Osteocyte (in vitro differentiated cells): Measurements from ENCODE around the gene ACP4. TPM values are rescaled to one million over a fixed set of nuclear protein-coding genes. Genes with fewer than 3 reads are reported as not detected.
"Not testable (repeated sequence)": the region's sequence is repeated elsewhere in the genome, so short reads cannot be mapped to it uniquely, and the experiment has no call there.

Source experiments
- DNase-seq: peaks from one replicate; pipeline ENCODE4 v3.0.0; 2021; ENCODE audit warnings: mixed read lengths; ENCODE audit not compliant: unreplicated experiment; ENCODE audit errors: extremely low spot score
- H3K27ac Mint-ChIP-seq: one replicate; pipeline ENCODE4 v1.8.0; 2021; ENCODE audit warnings: mild to moderate bottlenecking, mixed read lengths; ENCODE audit not compliant: unreplicated experiment
- H3K27me3 Mint-ChIP-seq: one replicate; pipeline ENCODE4 v1.8.0; 2021; ENCODE audit warnings: mixed read lengths; ENCODE audit not compliant: unreplicated experiment
- H3K36me3 Mint-ChIP-seq: one replicate; pipeline ENCODE4 v1.8.0; 2021; ENCODE audit warnings: mixed read lengths; ENCODE audit not compliant: unreplicated experiment
- H3K4me1 Mint-ChIP-seq: one replicate; pipeline ENCODE4 v1.8.0; 2021; ENCODE audit warnings: mixed read lengths; ENCODE audit not compliant: unreplicated experiment
- H3K4me3 Mint-ChIP-seq: one replicate; pipeline ENCODE4 v1.8.0; 2021; ENCODE audit warnings: mild to moderate bottlenecking, moderate library complexity, mixed read lengths; ENCODE audit not compliant: unreplicated experiment
- H3K9me3 Mint-ChIP-seq: one replicate; pipeline ENCODE4 v1.8.0; 2021; ENCODE audit warnings: mixed read lengths; ENCODE audit not compliant: unreplicated experiment
- total RNA-seq: library from RNA; stranded (reverse); gene quantifications from 2 replicates; pipeline ENCODE4 v1.2.1, GENCODE V29; 2021
- TF ChIP-seq, protein P1 (sequence below): fragments of 200-600 bp; sonication (generic); IDR thresholded peaks from 2 replicates; pipeline ENCODE4 v1.5.0; 2021; ENCODE audit warnings: antibody characterized with exemption, mild to moderate bottlenecking, moderate library complexity

The ACP4 gene
- total RNA-seq, 1 donor from 2014 or later, result not detected

DNA sequence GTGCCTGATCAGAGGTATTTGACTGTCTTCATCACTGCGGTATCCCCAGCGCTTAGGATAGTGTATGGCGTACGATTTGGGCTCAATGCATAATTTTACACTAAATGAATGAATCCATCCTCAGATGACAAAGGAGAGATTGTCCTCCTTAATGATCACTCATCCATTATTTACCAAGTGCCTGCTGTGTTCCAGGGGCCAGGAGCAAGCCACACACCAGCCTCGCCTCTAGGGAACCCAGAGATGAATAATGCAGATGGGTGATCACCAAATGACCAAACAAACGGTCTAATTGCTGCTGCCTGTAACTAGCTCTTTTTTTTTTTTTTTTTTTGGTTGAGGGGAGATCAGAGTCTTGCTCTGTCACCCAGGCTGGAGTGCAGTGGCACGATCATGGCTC lies 25.8 kb upstream of the ACP4 start:
- Mint-ChIP-seq H3K36me3 (no peaks in the 10 kb centered on the region), H3K4me3 (no peak overlapping the region), H3K9me3 (no peaks in the 10 kb centered on the region), H3K4me1 (no peaks in the 10 kb centered on the region), H3K27me3 (peaks cover 2% of the 10 kb centered on the region), H3K27ac (no peak overlapping the region)
- TF ChIP-seq, protein P1, sequence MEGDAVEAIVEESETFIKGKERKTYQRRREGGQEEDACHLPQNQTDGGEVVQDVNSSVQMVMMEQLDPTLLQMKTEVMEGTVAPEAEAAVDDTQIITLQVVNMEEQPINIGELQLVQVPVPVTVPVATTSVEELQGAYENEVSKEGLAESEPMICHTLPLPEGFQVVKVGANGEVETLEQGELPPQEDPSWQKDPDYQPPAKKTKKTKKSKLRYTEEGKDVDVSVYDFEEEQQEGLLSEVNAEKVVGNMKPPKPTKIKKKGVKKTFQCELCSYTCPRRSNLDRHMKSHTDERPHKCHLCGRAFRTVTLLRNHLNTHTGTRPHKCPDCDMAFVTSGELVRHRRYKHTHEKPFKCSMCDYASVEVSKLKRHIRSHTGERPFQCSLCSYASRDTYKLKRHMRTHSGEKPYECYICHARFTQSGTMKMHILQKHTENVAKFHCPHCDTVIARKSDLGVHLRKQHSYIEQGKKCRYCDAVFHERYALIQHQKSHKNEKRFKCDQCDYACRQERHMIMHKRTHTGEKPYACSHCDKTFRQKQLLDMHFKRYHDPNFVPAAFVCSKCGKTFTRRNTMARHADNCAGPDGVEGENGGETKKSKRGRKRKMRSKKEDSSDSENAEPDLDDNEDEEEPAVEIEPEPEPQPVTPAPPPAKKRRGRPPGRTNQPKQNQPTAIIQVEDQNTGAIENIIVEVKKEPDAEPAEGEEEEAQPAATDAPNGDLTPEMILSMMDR, result no peak
- DNase-seq, result no peak

DNA sequence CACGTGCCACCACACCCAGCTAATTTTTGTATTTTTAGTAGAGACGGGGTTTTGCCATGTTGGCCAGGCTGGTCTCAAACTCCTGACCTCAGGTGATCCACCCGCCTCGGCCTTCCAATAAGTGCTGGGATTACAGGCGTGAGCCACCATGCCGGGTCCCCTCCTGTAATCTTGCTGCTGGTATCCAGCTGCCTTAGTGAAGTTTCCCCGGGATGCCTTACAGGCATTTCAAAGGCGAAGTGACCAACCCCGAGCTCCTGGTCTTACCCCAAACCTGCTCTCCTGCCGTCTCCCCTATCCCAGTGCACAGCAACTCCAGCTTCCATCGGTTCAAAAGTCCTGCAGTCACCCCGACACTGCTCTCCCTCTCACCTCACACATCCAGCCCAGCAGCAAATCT lies 23.5 kb upstream of the ACP4 start:
- H3K4me1 Mint-ChIP-seq, H3K4me3 Mint-ChIP-seq: not testable (repeated sequence)

DNA sequence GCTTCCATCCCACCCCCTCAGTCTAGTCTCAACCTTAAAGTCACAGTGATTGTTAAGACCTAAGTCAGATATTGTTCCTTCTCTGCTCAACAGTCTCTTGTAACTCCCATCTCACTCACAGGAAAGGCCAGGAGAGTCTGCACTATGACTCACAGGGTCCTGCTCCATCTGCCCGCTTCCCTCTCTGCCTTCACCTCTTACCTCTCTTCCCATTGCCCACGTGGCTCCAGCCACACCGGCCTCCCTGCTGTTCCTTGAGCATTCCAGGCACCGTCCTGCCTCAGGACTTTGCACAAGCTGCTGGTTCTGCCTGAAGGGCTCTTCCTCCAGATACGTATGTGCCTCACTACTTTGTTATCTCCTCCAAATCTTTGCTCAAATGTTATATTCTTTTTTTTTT lies 23.0 kb upstream of the ACP4 start:
- not testable (repeated sequence) for DNase-seq, H3K9me3 Mint-ChIP-seq, H3K27ac Mint-ChIP-seq, H3K36me3 Mint-ChIP-seq, H3K4me3 Mint-ChIP-seq, H3K4me1 Mint-ChIP-seq, H3K27me3 Mint-ChIP-seq

More for the DNA sequence above, 23.5 kb upstream of the ACP4 start:
- H3K27ac Mint-ChIP-seq, H3K27me3 Mint-ChIP-seq, DNase-seq, H3K9me3 Mint-ChIP-seq, H3K36me3 Mint-ChIP-seq: not testable (repeated sequence)

DNA sequence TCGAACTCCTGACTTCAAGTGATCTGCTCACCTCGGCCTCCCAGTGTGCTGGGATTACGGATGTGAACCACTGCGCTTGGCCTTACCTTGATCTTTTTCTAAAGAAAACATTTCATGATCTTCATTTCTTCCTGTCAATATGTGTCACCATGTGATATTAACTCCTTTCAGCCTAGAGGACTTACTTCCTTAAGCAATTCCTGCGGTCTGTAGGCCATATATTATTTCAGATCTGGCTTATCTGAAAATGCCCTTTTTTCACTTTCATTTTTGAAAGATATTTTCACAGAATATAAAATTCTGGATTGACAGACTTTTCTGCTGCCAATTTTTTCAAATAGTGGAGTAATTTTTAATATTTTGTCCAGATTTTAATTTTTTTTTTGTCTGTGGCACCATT lies 21.9 kb upstream of the ACP4 start:
- no peaks in the 10 kb centered on the region for H3K4me1 Mint-ChIP-seq
- TF ChIP-seq, protein P1, result no peak
- no peak overlapping the region for H3K27ac Mint-ChIP-seq
- H3K4me3 Mint-ChIP-seq, result no peak overlapping the region
- H3K9me3 Mint-ChIP-seq, result no peaks in the 10 kb centered on the region
- DNase-seq, result no peak
- H3K27me3 Mint-ChIP-seq, result peaks cover 2% of the 10 kb centered on the region
- H3K36me3 Mint-ChIP-seq, result no peaks in the 10 kb centered on the region

- H3K27me3 Mint-ChIP-seq, H3K27ac Mint-ChIP-seq, DNase-seq, H3K9me3 Mint-ChIP-seq, H3K4me1 Mint-ChIP-seq, H3K36me3 Mint-ChIP-seq, H3K4me3 Mint-ChIP-seq: not testable (repeated sequence)
These were observed 20.1 kb upstream of the ACP4 start, which contains the start of gene GPR32 for GRCh38 chr19:50770164-50770563. GPR32 (plus strand) TSS chr19:50770464; CDS start chr19:50770601, 137 bp downstream.

DNA sequence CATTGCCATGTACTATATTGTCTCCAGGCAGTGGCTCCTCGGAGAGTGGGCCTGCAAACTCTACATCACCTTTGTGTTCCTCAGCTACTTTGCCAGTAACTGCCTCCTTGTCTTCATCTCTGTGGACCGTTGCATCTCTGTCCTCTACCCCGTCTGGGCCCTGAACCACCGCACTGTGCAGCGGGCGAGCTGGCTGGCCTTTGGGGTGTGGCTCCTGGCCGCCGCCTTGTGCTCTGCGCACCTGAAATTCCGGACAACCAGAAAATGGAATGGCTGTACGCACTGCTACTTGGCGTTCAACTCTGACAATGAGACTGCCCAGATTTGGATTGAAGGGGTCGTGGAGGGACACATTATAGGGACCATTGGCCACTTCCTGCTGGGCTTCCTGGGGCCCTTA lies 19.3 kb upstream of the ACP4 start:
- H3K36me3 Mint-ChIP-seq, result no peaks in the 10 kb centered on the region
- H3K4me1 Mint-ChIP-seq, result no peaks in the 10 kb centered on the region
- H3K27ac Mint-ChIP-seq, result no peak overlapping the region
- DNase-seq, result no peak
- TF ChIP-seq, protein P1, result no peak
- no peaks in the 10 kb centered on the region for H3K9me3 Mint-ChIP-seq
- H3K4me3 Mint-ChIP-seq, result no peak overlapping the region
- H3K27me3 Mint-ChIP-seq, result no peaks in the 10 kb centered on the region

GRCh38 chr19:50772476-50772875 lies 17.7 kb upstream of the ACP4 start:
- DNase-seq, result no peak
- Mint-ChIP-seq H3K9me3 (no peaks in the 10 kb centered on the region), H3K4me3 (no peak overlapping the region), H3K36me3 (no peaks in the 10 kb centered on the region), H3K4me1 (no peaks in the 10 kb centered on the region), H3K27me3 (peaks cover 3% of the 10 kb centered on the region), H3K27ac (no peak overlapping the region)
- TF ChIP-seq, protein P1, result no peak

GRCh38 chr19:50772912-50773311 lies 17.3 kb upstream of the ACP4 start:
- H3K4me3 Mint-ChIP-seq, H3K9me3 Mint-ChIP-seq, H3K27me3 Mint-ChIP-seq, DNase-seq, H3K36me3 Mint-ChIP-seq, H3K27ac Mint-ChIP-seq, H3K4me1 Mint-ChIP-seq: not testable (repeated sequence)

- not testable (repeated sequence) for H3K4me1 Mint-ChIP-seq, DNase-seq, H3K9me3 Mint-ChIP-seq, H3K36me3 Mint-ChIP-seq, H3K27ac Mint-ChIP-seq, H3K4me3 Mint-ChIP-seq
- peaks cover 13% of the 10 kb centered on the region for H3K27me3 Mint-ChIP-seq
These were observed 16.8 kb upstream of the ACP4 start for GRCh38 chr19:50773454-50773853.
